Measurements from ENCODE around the gene CIDEB. TPM values are rescaled to one million over a fixed set of nuclear protein-coding genes. Genes with fewer than 3 reads are reported as not detected.

Gene CIDEB
- total and polyA plus RNA-seq, 2 of the 13 experiments (the other 11 are each of a cell fraction or from before 2014, with no cell fraction given): 35.8 to 110 TPM

- TF ChIP-seq MYPOP (CRISPR knock-in tag; IDR thresholded peaks at IDR 0.05) (no peak), FOXJ3 (CRISPR knock-in tag; IDR thresholded peaks at IDR 0.05; ENCODE audit: borderline replicate concordance) (0 out of 2 replicates have a peak, but pooled peaks have one; percentile 46), ZNF383 (CRISPR knock-in tag; IDR thresholded peaks at IDR 0.05; ENCODE audit: borderline replicate concordance) (no peak), ZBTB4 (CRISPR knock-in tag; IDR thresholded peaks at IDR 0.05; ENCODE audit: borderline replicate concordance) (peak; percentile 100), ZNF660 (CRISPR knock-in tag; IDR thresholded peaks at IDR 0.05; ENCODE audit: borderline replicate concordance, low read depth) (no peak), GATAD1 (CRISPR knock-in tag; IDR thresholded peaks at IDR 0.05) (no peak), ZNF160 (CRISPR knock-in tag; IDR thresholded peaks at IDR 0.05) (peak; percentile 52; the same call in 1 of the 2 replicates), ZNF143 (CRISPR knock-in tag; IDR thresholded peaks at IDR 0.05) (no peak), SIX4 (CRISPR knock-in tag; IDR thresholded peaks at IDR 0.05) (no peak), FOXP1 (IDR thresholded peaks at IDR 0.05) (no peak), FOXP1 (CRISPR knock-in tag; IDR thresholded peaks at IDR 0.05) (peak; percentile 80), KLF15 (CRISPR knock-in tag; IDR thresholded peaks at IDR 0.05; ENCODE audit: borderline replicate concordance) (no peak), SMAD1 (CRISPR knock-in tag; IDR thresholded peaks at IDR 0.05; ENCODE audit: borderline replicate concordance, low read depth) (0 out of 2 replicates have a peak, but pooled peaks have one; percentile 36), RBM22 (optimal IDR thresholded peaks at IDR 0.05; ENCODE audit: low read length) (no peak), TCF12 (IDR thresholded peaks at IDR 0.05) (no peak), TCF12 (CRISPR knock-in tag; IDR thresholded peaks at IDR 0.05) (0 out of 2 replicates have a peak, but pooled peaks have one; percentile 43), ZFX (CRISPR knock-in tag; IDR thresholded peaks at IDR 0.05; ENCODE audit: low read depth) (peak; percentile 34; the same call in 1 of the 2 replicates), ZNF788 (CRISPR knock-in tag; IDR thresholded peaks at IDR 0.05; ENCODE audit: borderline replicate concordance) (peak; percentile 42; the same call in 1 of the 2 replicates), GATAD2A (CRISPR knock-in tag; IDR thresholded peaks at IDR 0.05) (peak; percentile 58), MAX (IDR thresholded peaks at IDR 0.05) (peak; percentile 31; the same call in 1 of the 2 replicates), LRRFIP1 (CRISPR knock-in tag; conservative IDR thresholded peaks at IDR 0.05) (no peak), TBX2 (CRISPR knock-in tag; IDR thresholded peaks at IDR 0.05; ENCODE audit: borderline replicate concordance) (peak; percentile 53; the same call in 1 of the 2 replicates), SALL2 (CRISPR knock-in tag; IDR thresholded peaks at IDR 0.05) (no peak)
These were observed 51.7 kb downstream of the CIDEB start (continued) for GRCh38 chr14:24255931-24256711.

Measured in HepG2 (cell line).